Endothelial cell (in vitro differentiated cells): ENCODE measurements around the gene PTH2. TPM values are rescaled to one million over a fixed set of nuclear protein-coding genes. Genes with fewer than 3 reads are reported as not detected.

Source experiments
- DNase-seq: peaks from one replicate; pipeline ENCODE4 v3.0.0; 2021; ENCODE audit warnings: low spot score
- H3K27ac Mint-ChIP-seq: one replicate; pipeline ENCODE4 v1.8.0; 2021; ENCODE audit warnings: mixed read lengths, inconsistent platforms; ENCODE audit not compliant: unreplicated experiment
- H3K27me3 Mint-ChIP-seq: one replicate; pipeline ENCODE4 v1.8.0; 2021; ENCODE audit warnings: mild to moderate bottlenecking, moderate library complexity, mixed read lengths, inconsistent platforms; ENCODE audit not compliant: unreplicated experiment
- H3K36me3 Mint-ChIP-seq: one replicate; pipeline ENCODE4 v1.8.0; 2021; ENCODE audit warnings: mild to moderate bottlenecking, low read depth, mixed read lengths, inconsistent platforms; ENCODE audit not compliant: unreplicated experiment
- H3K4me1 Mint-ChIP-seq: one replicate; pipeline ENCODE4 v1.8.0; 2021; ENCODE audit warnings: mild to moderate bottlenecking, mixed read lengths, inconsistent platforms; ENCODE audit not compliant: unreplicated experiment
- H3K4me3 Mint-ChIP-seq: one replicate; pipeline ENCODE4 v1.8.0; 2021; ENCODE audit warnings: mild to moderate bottlenecking, mixed read lengths, inconsistent platforms; ENCODE audit not compliant: unreplicated experiment
- H3K9me3 Mint-ChIP-seq: one replicate; pipeline ENCODE4 v1.8.0; 2021; ENCODE audit warnings: mixed read lengths, inconsistent platforms; ENCODE audit not compliant: unreplicated experiment
- CTCF ChIP-seq: fragments of 200-600 bp; sonication (generic); IDR thresholded peaks from one replicate; pipeline ENCODE4 v1.5.0; 2021; ENCODE audit warnings: antibody characterized with exemption; ENCODE audit not compliant: unreplicated experiment
- total RNA-seq: library from RNA; stranded (reverse); fragmentation: NEBNext Ultra II Directional; extraction: Animal tissue kit (Norgen Biotek cat#: 25700); gene quantifications from one replicate; pipeline ENCODE4 v1.2.1, GENCODE V29; 2021; ENCODE audit not compliant: unreplicated experiment

Gene PTH2
- total RNA-seq, 1 donor from 2014 or later: not detected

GRCh38 chr19:49387936-49388372, 35.3 kb downstream of the PTH2 start, which contains the start of gene KASH5:
Gene KASH5, plus strand, starts transcription at chr19:49388249. Its CDS starts 2,635 bp downstream, at chr19:49390884.
- H3K27ac Mint-ChIP-seq: no peak within 1 kb of the TSS

DNA sequence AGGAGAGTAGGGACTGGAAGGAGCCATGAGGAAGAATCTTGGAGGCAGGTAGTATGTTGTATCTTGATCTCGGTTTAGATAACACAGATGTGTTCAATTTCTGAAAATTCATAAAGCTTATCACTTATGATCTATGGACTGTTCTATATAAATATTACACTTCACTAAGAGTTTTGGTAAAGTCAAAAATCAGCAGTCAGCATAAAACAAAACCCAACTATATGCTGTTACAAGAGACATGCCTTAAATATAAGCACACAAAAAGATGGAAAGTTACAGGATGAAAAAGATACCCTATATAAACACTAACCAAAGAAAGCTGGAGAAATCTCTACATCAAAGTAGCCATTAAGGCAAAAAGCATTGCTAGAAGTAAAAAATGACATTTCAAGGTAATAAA, 39.6 kb downstream of the PTH2 start:
- Mint-ChIP-seq H3K4me1 (peaks cover under 1% of the 10 kb centered on the region), H3K27me3 (peaks cover under 1% of the 10 kb centered on the region), H3K36me3 (peaks cover 1% of the 10 kb centered on the region), H3K27ac (no peak overlapping the region), H3K4me3 (no peak overlapping the region), H3K9me3 (no peaks in the 10 kb centered on the region)
- DNase-seq: no peak
- no peak for TF ChIP-seq CTCF

More at GRCh38 chr19:49387936-49388372, 35.3 kb downstream of the PTH2 start, which contains the start of gene KASH5:
- no peak for DNase-seq
- peaks cover 8% of the 10 kb centered on the region for H3K27me3 Mint-ChIP-seq
- peaks cover 5% of the 10 kb centered on the region for H3K4me1 Mint-ChIP-seq
- TF ChIP-seq CTCF: no peak
- H3K9me3 Mint-ChIP-seq: no peaks in the 10 kb centered on the region
- H3K4me3 Mint-ChIP-seq: no peak within 1 kb of the TSS
- peaks cover 7% of the 10 kb centered on the region for H3K36me3 Mint-ChIP-seq

DNA sequence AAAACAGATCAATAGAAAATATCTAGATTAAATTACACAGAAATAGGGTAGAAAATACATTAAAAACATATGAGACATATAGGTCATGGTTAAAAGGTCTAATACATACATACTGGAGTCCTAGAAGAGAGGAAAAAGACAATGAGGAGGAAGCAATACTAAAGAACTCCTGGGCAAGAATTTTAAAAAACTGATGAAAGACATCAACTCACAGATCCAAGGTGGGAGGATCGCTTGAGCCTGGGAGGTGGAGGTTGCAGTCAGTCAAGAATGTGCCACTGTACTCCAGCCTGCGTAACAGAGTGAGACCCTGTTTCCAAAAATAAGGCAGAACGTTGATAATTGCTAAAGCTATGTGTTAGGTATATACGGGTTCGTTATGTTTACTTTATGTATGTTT, 40.6 kb downstream of the PTH2 start:
- H3K4me1 Mint-ChIP-seq: no peaks in the 10 kb centered on the region
- no peak overlapping the region for H3K27ac Mint-ChIP-seq
- H3K27me3 Mint-ChIP-seq: no peaks in the 10 kb centered on the region
- TF ChIP-seq CTCF: no peak
- no peak overlapping the region for H3K4me3 Mint-ChIP-seq
- no peaks in the 10 kb centered on the region for H3K36me3 Mint-ChIP-seq
- no peaks in the 10 kb centered on the region for H3K9me3 Mint-ChIP-seq
- DNase-seq: no peak

- TF ChIP-seq CTCF: no peak
These were observed 42.9 kb downstream of the PTH2 start for GRCh38 chr19:49380391-49380790.

DNA sequence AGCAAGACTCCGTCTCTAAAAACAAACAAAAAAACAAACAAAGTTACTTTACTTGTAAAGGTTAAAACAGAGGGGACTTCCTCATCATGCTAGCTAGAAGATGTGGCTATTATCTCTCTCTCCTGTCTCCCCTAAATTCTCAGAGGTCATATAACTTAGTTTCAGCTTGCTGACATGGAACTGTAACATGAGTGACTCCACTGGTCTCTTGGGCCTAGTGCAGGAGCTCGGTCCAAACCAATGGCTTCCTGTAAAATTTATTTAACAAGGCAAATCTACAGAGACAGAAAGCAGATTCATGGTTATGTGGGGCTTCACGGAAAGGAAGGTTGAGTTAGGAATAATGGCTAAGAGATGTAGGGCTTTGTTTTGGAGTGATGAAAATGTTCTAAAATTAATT, 44.7 kb downstream of the PTH2 start:
- no peak for DNase-seq

More at GRCh38 chr19:49380391-49380790, 42.9 kb downstream of the PTH2 start:
- no peaks in the 10 kb centered on the region for H3K4me1 Mint-ChIP-seq
- H3K9me3 Mint-ChIP-seq: no peaks in the 10 kb centered on the region
- DNase-seq: no peak
- H3K36me3 Mint-ChIP-seq: peaks cover 5% of the 10 kb centered on the region
- peaks cover 4% of the 10 kb centered on the region for H3K27me3 Mint-ChIP-seq
- H3K27ac Mint-ChIP-seq: no peak overlapping the region
- H3K4me3 Mint-ChIP-seq: no peak overlapping the region

More for the DNA sequence above, 44.7 kb downstream of the PTH2 start:
- Mint-ChIP-seq H3K4me3 (no peak overlapping the region), H3K27me3 (peaks cover 4% of the 10 kb centered on the region), H3K4me1 (no peaks in the 10 kb centered on the region), H3K36me3 (peaks cover 5% of the 10 kb centered on the region), H3K9me3 (no peaks in the 10 kb centered on the region), H3K27ac (no peak overlapping the region)
- TF ChIP-seq CTCF: no peak
